OCI-LY3 (cell line): ENCODE measurements around the gene CSN3.

ENCODE experiments used
- EZH2phosphoT487 ChIP-seq: fragments of 200-600 bp; shearing (Covaris generic); IDR thresholded peaks from 2 replicates; pipeline ENCODE4 v1.6.1; 2018; ENCODE audit warnings: antibody characterized with exemption, mixed run types, low read depth
- TF ChIP-seq, protein P1 (sequence below): fragments of 200-600, 300-600 bp; sonication (generic); IDR thresholded peaks from 2 replicates; pipeline ENCODE4 v1.5.1; 2014; ENCODE audit warnings: antibody characterized with exemption, low read length, low read depth

- no peak for TF ChIP-seq EZH2phosphoT487
- TF ChIP-seq, protein P1, sequence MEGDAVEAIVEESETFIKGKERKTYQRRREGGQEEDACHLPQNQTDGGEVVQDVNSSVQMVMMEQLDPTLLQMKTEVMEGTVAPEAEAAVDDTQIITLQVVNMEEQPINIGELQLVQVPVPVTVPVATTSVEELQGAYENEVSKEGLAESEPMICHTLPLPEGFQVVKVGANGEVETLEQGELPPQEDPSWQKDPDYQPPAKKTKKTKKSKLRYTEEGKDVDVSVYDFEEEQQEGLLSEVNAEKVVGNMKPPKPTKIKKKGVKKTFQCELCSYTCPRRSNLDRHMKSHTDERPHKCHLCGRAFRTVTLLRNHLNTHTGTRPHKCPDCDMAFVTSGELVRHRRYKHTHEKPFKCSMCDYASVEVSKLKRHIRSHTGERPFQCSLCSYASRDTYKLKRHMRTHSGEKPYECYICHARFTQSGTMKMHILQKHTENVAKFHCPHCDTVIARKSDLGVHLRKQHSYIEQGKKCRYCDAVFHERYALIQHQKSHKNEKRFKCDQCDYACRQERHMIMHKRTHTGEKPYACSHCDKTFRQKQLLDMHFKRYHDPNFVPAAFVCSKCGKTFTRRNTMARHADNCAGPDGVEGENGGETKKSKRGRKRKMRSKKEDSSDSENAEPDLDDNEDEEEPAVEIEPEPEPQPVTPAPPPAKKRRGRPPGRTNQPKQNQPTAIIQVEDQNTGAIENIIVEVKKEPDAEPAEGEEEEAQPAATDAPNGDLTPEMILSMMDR: no peak
Observed at GRCh38 chr4:70299643-70300042, 57.2 kb downstream of the CSN3 start.
